HG03558 (cell line): ENCODE data around the gene CRCP.
"Not testable (repeated sequence)": the region's sequence is repeated elsewhere in the genome, so short reads cannot be mapped to it uniquely, and the experiment has no call there.

Source experiments
- ATAC-seq: cut with Tn5 transposase; IDR thresholded peaks from one replicate; pipeline ENCODE4 v1.9.1; 2021; ENCODE audit warnings: moderate number of reproducible peaks; ENCODE audit not compliant: unreplicated experiment; ENCODE audit errors: extremely low read depth

The CRCP gene

DNA sequence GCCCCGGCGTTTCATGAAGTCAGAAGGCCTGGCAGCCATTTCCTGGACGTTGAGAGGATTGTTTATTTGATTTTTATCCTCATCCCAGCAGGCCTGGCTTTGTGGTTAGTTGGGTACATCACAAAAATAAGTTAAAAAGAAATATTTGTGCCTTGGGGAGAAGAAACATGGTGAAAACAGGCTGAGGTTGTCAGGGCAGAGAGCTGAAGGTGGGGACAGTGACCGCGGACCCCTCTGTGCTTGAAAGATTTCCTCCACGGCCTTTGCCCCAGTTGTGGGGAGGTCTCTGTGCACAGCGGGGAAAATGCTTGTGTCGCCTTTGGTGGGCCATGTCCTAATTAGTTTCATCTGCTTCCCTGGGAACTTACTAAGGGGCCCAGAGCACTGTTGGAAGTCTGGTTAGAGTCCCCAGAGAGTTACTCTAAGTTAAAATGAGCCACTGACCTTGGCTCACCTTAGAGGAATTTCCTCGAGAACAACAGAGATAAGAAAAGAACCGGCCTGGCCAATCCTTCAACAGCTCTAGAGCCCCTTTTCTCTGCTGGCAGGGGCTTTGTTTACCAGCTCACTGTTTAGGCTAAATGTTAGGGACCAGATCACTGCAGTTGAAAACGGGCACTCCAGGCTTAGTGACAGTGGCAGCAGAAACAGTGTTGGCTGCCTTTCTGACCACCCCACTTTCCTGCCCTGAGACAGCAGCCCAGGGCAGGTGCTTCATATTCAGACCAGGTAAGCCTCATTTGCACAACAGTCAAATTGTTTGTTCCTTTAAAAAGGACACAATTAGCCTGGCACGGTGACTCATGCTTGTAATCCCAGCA is 37.9 kb downstream of the CRCP start:
- ATAC-seq, result no peak

DNA sequence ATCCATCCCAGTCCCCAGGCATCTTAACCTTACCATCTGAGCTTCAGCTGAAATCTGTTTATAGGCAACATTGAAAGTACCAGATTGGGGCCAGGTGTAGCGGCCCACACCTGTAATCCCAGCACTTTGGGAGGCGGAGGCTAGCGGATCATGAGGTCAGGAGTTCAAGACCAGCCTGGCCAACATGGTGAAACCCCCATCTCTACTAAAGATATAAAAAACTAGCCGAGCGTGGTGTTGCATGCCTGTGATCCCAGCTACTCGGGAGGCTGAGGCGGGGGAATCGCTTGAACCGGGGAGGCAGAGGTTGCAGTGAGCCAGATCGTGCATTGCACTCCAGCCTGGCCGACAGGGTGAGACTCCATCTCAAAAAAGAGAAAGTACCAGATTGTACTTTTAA is 39.0 kb downstream of the CRCP start:
- ATAC-seq, result no peak

DNA sequence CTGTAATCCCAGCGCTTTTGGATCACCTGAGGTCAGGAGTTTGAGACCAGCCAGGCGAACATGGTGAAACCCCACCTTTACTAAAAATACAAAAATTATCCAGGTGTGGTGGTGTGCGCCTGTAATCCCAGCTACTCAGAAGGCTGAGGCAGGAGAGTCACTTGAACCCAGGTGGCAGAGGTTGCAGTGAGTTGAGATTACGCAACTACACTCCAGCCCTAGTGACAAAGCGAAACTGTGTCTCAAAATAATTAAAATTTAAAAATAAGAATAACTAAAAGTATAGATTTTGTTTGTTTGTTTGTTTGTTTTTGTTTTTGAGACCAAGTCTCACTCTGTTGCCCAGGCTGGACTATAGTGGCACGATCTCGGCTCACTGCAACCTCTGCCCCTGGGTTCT is 41.4 kb downstream of the CRCP start:
- not testable (repeated sequence) for ATAC-seq

DNA sequence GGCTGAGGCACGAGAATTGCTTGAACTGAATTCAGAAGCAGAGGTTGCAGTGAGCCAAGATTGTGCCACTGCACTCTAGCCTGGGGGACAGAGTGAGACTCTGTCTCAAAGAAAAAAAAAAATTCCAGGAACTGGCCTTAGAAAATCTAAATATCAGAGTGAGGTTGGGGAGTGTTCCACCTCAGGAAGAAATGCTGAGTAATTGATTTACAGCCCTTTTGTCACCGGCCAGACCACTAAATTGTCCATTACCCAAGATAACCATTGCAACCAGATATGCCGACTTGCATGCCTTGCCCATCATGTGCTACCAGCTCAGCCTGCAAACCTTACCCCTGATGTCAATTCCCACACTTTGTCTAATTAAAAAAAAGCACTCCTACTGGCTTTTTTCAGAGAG is 42.4 kb downstream of the CRCP start:
- no peak for ATAC-seq

DNA sequence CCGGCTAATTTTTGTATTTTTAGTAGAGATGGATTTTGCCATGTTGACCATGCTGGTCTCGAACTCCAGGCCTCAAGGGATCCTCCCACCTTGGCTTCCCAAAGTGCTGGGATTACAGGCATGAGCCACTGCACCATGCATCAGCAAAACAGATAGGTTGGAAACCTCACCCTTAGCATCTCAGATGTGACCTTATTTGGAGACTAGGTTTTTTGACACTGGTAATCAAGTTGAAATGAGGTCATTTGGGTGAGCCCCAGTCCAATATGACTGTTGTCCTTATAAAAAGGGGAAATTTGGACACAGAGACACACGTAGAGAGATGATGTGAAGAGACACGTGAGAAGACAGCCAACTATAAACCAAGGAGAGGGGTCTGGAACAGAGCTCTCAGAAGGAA is 48.0 kb downstream of the CRCP start:
- ATAC-seq, result no peak

DNA sequence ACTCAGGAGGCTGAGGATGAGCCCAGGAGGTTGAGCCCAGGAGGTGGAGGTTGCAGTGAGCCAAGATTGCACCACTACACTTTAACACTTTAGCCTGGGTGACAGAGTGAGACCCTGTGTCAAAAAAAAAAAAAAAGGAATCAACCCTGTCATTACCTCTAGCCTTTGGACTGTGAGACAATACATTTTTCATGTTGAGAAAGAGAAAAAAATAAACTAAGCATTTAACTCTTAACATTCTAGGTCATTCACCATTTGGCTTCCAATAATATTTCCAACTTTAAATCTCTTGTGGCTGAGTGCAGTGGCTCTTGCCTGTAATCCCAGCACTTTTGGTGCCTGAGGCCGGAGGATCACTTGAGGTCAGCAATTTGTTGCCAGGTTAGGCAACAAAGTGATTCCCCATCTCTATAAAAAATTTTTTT is 48.6 kb downstream of the CRCP start:
- ATAC-seq, result no peak

DNA sequence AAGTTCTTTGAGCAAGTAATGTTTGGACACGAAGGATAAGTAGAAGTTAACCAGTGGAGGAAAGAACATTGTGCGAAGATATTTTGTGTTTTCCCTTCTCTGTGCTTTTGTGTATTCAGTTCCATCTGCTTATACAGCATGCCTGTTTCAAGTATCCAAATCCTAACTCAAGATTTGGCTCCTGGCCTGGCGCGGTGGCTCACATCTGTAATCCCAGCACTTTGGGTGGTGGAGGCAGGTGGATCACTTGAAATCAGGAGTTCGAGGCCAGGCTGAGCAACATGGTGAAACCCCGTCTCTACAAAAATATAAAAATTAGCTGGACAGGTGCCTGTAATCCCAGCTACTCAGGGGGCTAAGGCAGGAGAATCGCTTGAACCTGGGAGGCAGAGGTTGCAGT is 49.7 kb downstream of the CRCP start:
- no peak for ATAC-seq

DNA sequence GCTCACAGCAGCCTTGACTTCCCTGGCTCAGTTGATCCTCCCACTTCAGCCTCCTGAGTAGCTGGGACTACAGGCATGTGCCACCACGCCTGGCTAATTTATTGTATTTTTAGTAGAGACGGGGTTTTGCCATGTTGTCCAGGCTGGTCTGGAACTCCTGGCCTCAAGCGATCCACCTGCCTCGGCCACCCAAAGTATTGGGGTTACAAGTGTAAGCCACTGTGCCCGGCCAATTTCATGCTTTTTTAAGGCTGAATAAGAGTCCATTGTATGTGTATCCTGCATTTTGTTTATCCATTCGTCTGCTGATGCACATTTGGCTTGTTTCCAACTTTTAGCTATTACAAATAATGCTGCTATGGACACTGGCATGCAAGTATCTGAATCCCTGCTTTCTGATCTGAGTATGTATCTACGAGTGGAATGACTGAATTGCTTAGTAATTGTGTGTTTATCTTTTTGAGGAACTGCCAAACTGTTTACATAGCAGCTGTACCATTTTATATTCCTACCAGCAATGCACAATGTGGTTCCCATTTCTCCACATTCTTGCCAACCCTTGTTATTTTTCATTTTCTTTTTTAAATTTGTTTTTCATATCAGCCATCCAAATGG is 53.2 kb downstream of the CRCP start:
- ATAC-seq, result no peak

DNA sequence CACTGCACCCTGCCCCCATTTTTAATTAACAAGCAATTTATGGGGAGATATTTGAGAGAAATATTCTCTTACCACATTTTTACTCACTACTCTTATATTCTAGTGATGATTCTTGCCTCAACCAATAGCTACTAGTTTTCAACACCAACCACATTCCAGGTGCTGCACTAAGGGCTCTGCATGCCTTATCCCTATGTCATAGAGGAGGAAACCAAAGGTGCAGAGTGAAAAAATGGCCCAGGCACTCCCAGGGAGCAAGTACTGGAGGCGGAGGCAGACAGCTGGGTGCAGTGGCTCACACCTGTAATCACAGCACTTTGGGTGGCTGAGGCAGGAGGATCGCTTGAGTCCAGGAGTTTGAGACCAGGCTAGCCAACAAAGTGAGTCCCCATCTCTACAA is 55.0 kb downstream of the CRCP start:
- ATAC-seq, result no peak

DNA sequence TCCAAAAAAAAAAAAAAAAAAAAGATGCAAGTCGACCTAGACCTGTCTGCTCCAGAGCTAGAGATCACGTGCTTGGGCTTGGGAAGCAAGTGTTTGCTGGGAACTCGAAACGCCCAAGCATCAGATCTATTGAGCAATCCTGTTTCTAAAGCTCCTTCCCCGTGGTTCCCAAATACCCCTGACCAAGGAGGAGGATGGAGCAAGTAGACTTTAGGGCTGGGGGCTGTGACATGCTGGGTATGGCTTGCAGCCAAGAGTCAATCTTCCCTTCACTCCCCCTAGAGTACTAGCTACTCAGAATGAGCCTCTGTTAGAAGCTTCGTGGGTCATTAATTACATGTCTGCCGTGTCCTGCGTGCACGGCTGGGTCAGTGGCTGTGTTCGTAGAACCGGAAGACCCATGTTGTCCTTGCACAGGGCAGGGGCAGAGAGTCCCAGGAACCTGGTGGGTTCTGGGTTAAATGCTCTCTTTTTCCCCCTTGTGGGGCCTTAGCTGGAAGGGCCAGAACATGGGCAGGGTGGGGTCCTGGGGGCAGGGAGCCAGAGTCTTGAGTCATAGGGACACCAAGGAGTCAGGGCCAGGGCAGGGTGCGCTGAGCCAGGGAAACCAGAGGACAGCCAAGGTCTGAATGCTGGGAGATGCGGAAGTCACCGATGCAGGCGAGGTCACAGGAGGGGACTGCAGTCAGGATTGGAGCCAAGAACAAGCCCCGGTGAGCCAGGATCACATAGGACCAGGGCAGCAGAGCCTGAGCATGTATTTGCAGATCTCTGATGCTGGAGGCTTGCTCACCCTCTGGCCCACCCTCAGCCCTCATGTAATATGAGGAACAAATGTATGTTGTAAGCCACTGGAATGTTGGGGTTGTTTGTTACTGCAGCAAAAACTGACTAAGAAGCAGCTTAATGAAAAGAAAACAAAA is 55.9 kb downstream of the CRCP start:
- ATAC-seq, result no peak

DNA sequence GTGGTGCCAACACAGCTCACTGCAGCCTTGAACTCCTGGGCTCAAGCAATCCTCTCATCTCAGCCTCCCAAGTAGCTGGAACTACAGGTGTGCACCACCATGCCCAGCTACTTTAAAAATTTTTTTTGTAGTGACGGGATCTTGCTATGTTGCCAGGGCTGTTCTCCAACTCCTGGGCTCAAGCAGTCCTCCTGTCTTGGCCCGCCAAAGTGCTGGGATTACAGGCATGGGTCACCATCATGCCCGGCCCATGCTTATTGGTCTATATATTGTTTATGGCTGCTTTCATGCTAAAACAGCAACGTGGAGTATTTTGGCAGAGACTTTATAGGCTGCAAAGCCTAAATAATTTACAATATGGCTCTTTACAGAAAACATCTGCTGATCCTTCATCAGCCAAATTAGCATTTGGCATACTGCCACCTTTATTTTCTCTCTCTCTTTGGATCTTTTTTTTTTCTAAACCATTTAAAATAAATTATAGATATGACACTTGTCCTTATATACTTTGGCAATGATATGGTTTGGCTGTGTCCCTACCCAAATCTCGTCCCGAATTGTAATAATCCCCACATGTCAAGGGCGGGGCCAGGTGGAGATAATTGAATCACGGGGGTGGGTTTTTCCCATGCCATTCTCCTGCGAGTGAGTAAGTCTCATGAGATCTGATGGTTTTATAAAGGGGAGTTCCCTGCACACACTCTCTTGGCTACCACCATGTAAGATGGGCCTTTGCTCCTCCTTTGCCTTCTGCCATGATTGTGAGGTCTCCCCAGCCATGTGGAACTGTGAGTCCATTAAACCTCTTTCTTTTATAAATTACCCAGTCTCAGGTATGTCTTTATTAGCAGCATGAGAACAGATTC is 58.1 kb downstream of the CRCP start:
- not testable (repeated sequence) for ATAC-seq

DNA sequence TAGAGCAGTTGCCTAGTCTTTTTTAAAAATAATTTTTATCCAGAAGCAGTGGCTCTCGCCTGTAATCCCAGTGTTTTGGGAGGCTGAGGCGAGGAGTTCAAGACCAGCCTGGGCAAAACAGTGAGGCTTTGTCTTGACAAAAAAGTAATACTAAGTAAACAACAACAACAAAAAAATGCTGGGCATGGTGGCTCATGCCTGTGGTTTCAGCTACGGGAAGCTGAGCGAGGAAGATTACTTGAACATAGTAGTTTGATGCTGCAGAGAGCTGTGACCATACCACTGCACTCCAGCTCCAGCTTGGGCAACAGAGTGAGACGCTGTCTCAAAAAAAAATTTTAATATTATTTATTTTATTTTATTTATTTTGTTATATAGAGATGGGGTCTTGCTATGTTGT is 59.2 kb downstream of the CRCP start:
- ATAC-seq, result no peak

DNA sequence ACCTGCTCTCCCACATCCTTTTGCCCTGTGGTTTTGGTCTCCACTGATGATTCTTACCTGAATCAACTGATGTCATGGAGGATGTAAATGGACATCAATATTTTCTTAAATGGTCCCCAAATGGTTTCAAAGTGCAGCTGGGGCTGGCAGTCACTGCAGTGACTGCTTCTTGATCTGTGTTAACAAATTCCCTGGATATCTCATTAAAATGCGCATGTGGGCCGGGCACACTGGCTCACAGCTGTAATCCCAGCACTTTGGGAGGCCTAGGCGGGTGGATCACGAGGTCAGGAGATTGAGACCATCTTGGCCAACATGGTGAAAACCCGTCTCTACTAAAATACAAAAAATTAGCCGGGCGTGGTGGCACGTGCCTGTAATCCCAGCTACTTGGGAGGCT is 60.4 kb downstream of the CRCP start:
- ATAC-seq, result not testable (repeated sequence)

DNA sequence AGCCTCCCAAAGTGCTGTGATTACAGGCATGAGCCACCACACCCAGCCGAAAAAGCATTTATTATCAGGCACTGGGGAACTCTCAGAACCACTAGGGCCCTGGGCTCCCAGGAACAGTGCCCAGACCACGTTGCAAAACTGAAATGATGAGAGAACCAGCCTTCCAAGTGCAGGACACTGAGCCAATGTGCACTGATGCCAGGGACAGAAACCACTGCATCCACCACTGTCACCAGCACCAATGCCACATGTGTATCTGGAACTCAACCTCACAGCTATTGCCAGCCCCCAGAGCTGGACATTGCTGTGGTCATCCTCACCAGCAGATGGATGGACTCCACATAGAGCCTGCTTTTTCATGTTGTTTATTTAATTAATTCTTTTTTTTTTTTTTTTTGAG is 62.3 kb downstream of the CRCP start:
- ATAC-seq, result no peak

DNA sequence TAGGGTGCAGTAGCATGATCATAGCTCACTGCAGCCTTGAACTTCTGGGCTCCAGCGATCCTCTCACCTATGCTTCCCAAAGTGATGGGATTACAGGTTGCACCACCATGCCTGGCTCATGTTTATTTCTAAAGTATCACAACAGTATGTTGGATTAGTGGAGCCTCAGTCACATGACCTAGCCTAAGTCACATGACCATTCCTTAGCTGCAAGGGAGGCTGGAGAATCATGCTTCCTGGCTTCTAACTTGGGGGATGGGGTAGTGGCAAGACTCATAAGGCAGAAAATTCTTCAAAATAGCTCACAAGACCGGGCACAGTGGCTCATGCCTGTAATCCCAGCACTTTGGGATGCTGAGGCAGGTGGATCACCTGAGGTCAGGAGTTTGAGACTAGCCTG is 63.6 kb downstream of the CRCP start:
- no peak for ATAC-seq

DNA sequence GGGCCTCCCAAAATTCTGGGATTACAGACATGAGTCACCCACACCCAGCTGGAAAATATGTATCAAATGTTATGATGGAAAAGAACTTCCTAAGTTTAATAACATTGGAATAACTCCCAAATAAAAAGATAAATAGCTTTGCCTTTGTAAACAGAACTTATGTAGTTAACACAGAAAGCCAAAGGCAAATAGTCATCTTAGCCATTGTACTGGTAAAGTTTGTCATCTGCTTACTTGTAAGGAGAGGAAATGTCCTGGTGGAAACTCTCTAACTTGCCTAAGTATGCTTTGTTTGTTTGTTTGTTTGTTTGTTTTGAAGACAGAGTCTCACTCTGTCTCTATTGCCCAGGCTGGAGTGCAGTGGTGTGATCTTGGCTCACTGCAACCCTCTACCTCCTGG is 66.7 kb downstream of the CRCP start:
- ATAC-seq, result no peak

DNA sequence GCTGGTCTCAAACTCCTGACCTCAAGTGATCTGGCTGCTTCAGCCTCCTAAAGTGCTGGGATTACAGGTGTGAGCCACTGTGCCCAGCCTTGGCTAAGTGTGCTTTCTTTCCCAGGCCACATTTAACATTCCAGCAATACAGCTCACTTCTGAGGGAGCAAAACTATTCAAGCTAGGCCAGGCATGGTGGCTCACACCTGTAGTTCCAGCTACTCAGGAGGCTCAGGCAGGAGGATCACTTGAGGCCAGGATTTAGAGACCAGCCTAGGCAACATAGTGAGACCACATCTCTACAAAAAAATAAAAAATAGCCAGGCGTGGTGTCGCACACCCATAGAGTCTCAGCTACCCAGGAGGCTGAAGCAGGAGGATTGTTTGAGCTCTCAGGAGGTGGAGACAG is 67.2 kb downstream of the CRCP start:
- no peak for ATAC-seq

DNA sequence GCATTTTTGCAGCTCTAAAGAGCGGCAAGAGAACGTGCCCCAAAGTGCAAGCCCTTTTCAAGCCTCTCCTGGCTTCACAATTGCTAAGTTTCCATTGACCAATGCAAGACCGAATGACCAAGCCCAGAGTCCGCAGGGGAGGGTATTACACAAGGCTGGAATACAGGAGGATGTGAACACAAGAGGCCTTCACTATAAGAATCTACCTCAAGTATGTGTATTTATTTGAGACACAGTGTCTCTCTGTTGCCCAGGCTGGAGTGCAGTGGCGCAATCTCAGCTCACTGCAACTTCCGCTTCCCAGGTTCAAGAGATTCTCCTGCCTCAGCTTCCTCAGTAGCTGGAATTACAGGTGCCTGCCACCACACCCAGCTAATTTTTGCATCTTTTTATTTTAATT is 68.3 kb downstream of the CRCP start:
- ATAC-seq, result no peak

DNA sequence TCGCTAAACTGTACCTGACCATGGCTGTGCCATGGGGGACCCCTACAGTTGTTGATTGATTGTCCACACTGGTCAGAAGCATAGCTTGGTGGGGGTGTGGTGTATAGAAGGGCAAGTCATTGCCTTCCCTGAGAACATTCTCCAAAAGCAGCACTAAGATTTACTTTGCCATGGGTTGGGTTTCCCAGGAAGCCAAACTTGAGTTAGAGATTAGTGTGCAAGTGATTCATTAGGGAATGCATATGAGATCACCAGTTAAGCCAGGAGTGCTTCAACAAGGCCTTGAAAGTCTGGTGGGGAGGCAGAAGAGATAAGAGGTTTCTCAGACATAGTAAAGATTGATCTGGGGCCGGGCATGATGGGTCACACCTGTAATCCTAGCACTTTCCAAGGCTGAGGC is 69.1 kb downstream of the CRCP start:
- no peak for ATAC-seq

DNA sequence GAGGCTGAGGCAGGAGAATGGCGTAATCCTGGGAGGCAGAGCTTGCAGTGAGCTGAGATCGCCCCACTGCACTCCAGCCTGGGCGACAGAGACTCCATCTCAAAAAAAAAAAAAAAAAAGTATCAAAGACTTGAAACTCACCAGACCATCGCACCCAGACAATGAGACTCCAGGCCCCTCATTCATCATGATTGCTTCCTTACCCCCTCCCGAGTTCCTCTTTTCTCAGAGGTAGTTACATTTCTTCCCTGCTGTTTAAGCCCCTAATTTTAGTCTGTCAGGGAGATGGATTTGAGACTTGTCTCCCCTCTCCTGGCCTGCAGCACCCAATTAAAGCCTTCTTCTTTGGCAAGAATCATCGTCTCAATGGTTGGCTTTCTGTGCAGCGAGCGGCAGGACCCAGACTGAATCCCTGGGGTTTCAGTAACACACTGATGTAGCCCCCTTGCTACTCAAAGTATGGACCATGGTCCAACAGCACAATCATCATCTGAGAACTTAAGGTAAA is 71.1 kb downstream of the CRCP start:
- ATAC-seq, result no peak
